GM19324 (cell line): ENCODE results near the gene EIF4A2.

Source experiments
- ATAC-seq: cut with Tn5 transposase; IDR thresholded peaks from one replicate; pipeline ENCODE4 v1.9.1; 2021; ENCODE audit warnings: mild to moderate bottlenecking, moderate library complexity; ENCODE audit not compliant: unreplicated experiment, low FRiP score

Gene EIF4A2

DNA sequence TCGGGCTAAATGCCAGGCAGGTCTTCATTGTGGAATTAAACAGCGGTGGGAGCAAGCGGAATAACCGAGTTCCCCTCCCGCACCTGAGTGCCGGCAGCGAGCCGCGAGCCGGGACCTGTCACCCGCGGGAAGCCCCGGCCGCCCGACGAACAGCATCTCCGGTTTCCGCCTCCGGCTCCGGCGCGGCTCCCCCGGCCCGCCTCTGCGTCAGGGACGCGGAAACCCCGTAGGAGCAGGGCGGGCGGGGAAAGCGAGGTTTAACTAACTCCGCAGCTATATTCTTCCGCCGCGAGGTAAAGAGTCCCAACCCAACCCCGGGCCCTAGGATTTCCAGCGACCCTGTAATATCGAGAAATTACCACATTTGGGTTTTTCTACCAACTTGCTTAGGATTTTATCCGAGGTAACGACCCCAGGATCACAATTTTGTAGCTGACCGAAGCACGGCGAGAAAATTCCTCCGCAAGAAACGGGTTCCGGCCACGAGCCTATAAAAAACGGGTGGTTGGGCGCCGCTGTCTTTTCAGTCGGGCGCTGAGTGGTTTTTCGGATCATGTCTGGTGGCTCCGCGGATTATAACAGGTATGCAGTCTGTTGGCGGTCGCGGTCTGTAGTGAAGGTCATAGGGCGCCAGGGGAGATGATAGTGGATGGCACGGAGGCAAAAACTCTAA lies at the start of gene EIF4A2:
Gene EIF4A2 (plus strand): TSS at position 520 of the 673 bp plus-strand sequence. CDS start 34 bp downstream, at position 554.
- peak; percentile 68 for ATAC-seq

DNA sequence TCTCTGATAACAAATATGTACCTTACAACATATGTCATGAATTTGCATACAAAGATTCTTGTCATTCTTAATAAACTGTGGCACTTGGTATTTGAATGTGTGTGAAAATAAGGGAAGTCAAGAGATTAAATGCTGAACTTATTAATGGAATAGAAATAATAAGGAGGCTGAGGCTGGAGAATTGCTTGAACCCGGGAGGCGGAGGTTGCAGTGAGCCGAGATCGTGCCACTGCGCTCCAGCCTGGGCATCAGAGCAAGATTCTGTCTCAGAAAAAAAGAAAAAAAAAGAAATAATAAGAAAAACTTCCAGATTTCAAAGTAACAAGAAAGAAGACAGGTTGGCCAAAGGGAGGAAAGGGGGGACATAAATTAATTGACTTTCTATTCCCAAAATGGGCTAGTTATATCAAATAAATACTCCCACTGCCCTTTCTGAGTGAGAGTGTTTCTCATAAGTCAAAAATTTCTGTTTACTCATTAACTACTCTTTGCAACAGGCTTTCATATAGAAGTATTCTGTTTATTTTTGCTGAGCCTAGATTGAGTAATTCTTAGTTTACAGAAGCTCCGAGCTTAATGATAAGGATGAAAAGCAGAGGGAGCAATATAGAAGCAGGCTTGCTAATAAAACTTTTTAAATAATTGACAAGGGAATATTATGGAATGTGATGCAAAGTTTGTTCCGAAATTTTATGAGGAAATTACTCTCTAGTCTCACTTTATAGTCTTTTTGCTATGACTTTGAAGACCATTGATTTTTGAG lies 40.6 kb upstream of the EIF4A2 start:
- no peak for ATAC-seq

DNA sequence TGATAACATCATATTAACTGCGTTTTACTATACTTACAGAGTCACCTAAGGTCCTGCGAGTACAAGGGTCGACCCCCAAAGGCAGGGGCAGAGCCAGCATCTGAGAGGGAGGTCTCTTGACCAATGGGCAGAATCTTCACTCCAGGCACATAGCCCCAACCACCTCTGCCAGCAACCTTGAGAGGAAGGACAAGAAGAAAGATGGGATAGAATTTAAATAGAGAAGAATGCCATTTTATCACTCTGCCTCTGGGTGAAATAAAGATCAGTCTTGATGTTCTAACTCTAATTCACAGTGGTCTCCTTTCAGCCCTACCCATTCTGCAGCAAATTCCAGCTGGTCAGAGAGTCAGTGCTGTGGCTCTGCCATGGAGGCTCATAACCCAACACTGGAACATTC lies 39.7 kb upstream of the EIF4A2 start:
- ATAC-seq, result no peak

DNA sequence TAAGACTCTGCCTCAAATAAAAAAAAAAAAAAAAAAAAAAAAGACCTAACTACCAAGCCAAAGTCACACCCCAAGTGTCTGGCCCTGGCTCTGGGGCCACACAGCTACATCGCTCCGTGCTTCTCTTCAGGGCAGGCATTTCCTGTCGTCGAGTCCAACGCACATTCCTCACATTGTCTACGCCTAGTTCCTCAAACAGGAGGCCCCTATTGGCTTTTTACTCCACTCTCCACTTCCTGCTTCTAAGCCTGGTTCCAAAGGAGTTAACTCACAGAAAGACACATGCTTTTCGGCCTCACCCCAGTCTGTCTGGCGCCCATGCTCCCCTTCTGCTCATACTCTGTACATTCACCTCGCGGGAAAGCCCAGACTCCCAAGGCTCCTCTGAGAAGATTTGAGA lies 37.4 kb upstream of the EIF4A2 start:
- ATAC-seq, result no peak

DNA sequence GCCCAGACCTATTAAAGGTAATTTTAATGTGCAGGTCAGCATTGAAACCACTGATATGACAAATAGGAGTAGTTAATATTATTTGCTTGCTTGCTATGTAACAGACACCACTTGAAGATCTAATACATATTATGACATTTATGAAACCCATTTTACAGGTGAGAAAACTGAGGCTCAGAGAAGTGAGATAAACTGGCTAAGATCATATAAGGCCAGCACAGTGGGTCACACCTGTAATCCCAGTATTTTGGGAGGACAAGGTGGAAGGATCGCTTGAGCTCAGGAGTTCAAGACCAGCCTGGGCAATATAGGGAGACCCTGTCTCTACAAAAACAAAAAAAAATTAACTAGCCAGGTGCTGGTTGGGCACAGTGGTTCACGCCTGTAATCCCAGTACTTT lies 33.1 kb upstream of the EIF4A2 start:
- no peak for ATAC-seq

DNA sequence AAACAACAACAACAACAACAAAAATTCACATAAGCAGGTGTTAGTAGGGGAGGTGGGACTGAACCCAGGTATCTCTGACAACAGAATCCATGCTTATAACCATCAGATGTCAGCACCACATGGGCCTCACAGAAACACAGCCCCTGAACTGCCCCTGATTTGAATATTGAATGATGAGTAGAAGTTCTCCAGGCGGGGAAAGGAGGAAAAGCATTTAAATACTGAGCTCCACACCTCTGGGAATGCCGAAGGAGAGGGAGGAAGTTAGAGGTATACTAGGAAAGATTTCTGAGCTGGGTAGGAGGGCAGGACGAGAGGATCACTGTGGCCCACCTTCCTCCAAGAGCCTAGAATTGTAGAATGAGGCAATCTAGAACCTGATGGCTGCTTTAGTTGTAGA lies 31.9 kb upstream of the EIF4A2 start:
- ATAC-seq, result no peak

DNA sequence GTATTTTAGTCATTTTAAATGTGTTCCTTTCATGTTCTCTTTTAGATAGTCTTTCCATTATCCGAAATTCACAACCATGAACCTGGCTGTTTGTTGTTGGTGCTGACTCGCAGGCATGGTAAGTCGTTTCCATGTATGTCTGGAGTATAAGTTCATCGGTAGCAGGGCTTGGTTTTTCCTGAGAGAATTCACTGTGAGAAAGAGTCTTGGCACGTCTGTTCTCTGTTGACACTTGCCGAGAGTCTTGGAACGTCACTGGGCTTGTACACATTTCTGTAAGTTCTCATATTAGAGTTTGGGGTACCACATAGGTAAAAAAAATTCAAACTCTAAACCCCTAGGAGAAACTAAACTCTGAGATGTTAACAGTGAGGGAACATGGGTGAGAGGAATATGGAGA lies 29.4 kb upstream of the EIF4A2 start:
- no peak for ATAC-seq

DNA sequence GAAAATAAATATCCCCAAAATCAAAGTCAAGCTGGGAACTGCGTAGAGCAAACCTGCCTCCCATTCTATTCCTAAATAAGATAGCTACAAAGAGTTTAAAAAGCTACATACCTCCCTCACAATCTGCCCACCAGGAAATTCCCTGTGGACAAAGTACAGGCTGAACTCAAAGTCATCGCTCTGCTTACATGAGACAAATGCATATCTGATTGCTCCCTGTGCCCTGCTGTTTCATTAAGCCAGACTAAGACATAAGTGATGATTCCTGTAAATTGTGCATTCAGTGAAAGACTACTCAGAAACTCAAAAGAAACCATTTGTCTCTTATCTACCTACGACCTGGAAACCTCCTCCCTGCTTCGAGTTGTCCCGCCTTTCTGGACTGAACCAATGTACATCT lies 28.5 kb upstream of the EIF4A2 start:
- no peak for ATAC-seq

DNA sequence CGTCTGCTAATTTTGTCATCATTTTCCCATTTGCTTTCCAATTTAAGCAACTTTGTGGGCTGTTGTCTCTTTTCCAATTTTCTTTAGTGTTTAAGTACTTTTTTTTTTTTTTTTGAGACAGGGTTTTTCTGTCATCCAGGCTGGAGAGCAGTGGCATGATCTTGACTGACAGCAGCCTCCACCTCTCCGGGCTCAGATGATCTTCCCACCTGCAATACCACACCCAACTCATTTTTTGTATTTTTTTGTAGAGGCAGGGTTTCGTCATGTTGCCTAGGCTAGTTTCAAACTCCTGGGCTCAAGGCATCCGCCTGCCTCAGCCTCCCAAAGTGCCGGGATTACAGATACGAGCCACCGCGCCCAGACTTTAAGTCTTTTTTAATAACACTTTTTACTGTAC lies 26.2 kb upstream of the EIF4A2 start:
- ATAC-seq, result no peak

DNA sequence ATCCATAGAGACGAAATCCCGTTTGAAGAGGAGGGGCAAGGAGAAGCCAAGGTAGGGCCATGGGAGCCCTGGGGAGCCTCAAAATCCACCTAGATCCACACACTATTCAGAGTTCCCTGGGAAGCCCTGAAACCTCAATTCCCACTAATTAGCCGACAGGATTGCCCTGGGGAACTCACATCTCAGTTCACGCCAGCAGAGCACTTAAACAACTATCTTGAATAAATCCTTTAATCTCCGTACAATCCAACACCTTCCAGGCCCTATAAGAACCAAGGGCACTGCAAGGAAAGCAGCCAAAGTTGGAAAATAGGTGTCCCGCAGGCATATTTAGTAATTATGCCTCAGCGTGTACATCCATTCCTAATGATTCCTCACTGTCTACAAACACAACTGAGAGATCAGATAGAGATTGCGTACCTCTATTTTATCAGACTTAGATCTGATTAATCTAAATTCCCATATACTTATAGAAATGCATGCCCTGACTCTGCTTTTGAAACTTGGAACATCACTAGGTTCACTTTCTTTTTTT lies 25.6 kb upstream of the EIF4A2 start:
- ATAC-seq, result no peak

DNA sequence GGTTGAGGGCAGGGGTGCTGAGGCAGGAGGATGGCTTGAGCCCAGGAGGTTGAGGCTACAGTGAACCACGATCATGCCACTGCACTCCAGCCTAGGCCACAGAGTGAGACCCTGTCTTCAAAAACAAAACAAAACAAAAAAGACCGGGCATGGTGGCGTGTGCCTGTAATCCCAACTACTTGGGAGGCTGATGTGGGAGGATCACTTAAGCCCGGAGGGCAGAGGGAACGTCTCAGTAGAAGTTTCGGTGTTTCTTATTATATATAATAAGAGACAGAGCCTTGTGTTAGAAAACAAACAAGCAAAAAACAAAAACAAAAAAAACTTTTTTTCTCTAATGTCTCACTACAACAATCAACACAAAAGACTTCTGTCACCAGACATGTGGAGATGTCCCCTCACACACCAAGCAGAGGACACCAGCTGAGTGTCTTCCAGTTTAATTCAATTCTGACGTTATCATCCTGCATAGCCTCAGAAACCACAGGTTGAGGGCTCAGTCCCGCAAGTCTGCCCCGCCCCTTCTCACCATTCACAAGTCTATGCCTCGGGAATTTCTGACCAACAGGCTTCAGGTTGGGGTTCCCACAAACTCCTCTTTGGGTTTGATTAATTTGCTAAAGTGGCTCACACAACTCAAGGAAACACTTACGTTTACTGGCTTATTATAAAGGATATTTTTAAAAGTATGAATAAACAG lies 24.0 kb upstream of the EIF4A2 start:
- no peak for ATAC-seq

DNA sequence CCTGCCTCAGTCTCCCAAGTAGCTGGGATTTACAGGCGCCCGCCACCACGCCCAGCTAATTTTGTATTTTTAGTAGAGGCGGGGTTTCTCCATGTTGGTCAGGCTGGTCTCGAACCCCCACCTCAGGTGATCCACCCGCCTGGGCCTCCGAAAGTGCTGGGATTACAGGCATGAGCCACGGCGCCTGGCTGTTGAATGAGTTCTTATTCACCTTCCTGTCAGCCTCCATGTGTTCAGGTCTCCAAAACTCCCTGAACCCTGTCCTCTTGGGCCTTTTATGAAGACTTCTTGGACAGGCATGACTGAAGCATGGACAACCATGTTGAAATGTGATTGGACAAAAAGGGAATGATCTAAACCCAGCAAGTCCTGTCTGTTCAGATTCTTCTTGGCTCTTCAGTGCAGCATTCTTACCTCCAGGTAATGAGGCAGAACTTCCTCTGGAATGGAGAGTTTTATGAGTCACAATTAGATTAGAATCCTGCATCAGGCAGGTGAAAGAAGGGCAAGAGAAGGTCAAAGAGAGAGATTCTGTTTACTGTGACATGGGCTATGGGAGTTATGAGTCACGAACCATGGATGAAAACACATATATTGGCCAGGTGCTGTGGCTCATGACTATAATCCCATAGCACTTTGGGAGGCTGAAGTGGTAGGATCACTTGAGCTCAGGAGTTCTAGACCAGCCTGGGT lies 23.1 kb upstream of the EIF4A2 start:
- ATAC-seq, result no peak

DNA sequence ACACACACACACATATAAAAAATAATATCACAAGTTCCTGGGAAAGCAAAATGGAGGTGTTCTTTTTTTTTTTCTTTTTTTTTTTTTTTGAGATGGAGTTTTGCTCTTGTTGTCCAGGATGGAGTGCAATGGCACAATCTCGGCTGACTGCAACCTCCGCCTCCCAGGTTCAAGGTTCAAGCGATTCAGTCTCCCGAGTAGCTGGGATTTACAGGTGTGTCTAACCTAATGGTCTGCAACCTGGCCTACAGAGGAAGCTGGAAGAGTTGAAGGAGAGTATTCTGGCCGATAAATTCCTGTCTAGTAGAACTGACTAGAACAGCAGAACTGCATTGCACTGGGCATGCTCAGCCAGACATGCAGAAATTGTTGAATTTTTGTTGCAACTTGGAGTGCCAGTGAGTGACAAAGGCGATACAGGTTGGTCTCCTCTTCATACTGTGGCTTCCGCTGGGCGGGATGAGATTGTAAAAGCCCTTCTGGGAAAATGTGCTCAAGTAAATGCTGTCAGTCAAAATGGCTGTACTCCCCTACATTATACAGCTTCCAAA lies 22.4 kb upstream of the EIF4A2 start:
- no peak for ATAC-seq

DNA sequence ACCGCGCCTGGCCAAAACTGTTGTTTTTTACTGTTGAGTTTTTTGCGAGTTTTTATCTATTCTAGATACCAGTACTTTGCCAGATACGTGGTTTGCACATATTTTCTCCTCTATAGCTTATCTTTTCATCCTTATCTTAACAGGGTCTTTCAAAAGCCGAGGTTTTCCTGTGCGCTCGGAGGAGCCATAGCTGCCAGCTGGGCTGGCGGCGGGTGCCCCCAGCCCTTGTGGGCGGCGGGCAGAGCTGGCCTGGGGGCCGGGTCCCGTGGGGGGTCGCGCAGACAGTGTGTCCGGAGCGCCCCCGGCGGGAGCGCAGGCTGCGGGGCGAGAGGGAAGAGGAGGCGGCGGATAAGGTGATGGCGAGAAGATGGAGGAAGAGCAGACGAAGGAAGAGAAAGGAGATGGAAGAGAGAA lies 11.1 kb upstream of the EIF4A2 start:
- peak; percentile 28 for ATAC-seq

DNA sequence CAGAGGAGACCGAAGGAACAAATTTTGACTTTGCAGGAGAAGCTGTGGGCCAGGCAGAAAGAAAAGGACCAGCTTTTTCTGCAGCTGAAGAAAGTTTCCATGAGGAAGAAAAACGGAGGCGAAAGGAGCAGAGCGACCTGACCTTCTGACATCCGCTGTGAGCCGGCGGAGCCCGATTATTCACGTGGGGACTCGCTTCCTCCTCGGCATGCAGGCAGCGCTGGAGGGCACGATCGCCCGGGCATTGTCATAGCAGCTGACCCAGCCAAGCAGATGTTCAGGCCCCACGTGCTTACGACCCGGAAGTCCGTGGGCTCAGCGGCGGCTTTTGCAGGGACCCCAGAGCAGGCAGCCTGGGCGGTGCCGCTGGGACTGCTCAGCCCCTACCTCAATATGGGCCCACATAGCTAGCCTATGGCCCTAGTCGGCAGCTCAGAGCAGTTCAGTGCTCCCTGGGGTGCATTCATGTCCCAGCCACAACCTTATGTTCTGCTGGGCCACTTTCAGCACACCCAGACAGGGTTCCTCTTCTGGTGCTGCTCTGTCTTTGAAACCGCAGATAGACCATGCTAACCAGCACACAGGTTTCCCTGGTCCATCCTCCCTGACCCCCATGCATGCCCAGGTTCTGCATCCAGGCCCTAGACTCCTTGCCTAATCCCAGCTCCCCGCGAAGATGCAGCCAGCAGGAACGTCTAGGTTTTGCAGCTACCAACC lies 10.5 kb upstream of the EIF4A2 start:
- ATAC-seq, result peak; percentile 84

DNA sequence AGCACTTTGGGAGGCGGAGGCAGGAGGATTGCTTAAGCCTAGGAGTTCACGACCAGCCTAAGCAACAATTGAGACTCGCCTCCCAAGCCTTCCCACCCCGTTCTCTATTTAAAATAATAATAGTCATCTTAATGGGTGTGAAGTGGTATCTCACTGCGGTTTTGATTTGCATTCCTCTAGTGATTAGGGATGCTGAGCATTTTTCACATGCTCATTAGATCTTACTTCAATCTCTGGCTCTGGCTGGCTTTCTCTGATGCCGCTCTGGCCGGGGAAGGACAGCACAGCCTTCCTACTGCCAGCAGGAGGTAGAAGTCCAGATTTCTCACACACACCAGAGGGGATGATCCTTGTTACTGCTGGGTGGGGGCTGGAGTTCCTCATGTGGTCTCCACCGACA lies 7.4 kb upstream of the EIF4A2 start:
- no peak for ATAC-seq

DNA sequence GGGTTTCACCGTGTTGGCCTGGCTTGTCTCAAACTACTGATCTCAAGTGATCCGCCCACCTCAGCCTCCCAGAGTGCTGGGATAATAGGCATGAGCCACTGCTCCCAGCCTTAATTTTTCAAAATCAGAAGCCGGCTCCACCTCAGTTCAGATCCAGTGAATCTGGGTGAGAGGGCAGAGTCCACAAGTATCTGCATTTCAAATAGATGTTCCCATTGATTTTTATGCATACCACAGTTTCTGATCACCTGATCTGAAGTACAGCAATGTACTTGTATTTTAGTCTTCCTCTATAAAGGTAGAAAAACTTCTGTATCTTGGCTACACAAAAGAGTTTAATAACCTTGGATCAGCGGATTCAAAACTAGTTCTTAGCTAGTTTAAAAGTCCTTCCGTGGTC lies 4.2 kb upstream of the EIF4A2 start:
- no peak for ATAC-seq

DNA sequence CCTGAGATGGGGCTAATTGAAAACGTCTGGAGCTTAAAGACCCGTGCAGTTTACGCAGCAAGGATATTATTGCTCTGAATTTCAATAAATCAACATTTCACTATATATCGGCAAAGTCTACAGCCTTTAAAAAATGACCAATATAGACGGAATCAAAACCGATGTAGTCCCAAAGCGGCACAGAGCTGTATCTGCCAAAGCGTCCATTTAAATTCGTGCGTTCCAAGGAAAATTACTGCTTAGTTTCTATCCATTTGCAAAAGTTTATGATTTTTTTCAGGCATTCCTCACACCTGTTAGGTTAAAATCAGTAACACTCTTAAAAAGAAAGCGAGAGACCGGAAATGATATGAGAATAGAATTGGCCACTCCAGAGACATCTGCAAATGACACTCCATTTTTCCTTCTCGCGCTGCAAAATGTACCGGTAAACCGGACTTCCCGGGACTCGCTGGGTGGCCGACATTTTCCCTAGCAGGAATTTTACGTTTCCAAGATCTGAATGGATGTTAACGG lies 777 bp upstream of the EIF4A2 start:
- peak; percentile 9 for ATAC-seq

DNA sequence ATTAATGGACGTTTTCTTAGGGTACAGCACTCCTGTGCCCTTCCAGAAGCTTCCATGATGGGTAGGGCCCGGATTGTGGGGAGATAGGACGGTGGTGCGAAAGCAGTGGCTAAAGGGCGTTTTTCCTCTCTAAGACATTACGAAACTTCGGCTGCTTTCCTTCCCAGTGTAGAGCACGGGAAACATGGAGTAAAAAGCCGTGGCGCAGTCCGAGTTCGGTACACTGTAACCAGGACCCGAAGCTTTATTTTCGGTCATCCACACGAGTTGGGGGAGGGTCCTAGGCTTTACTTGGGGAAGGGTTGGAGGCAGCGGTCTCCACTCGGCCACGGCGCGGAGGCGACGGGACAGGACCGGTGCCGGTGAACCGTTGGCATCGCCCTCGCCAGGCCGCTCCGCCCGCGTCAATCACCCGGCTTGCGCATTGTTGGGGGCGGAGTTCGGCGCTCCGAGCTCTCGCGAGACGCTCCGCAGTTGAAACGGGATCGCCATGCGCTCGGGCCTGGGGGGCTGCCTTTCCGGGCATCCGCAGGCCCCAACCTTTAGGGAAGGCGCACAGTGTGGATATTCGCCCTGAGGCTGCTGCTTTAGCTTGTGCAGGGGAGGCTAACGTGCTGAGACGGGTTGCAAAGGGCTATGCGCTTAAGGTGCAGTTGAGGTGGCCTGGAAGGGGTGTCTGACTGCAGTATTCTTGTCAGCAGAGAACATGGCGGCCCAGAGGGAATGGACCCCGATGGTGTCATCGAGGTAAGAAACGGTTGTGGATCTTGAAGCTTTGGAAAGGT lies 546 bp downstream of the EIF4A2 start:
- peak; percentile 64 for ATAC-seq
